Osteocyte (in vitro differentiated cells): ENCODE data around the gene TTC27. TPM values are rescaled to one million over a fixed set of nuclear protein-coding genes. Genes with fewer than 3 reads are reported as not detected.

Experiments
- DNase-seq: peaks from one replicate; pipeline ENCODE4 v3.0.0; 2021; ENCODE audit warnings: mixed read lengths; ENCODE audit not compliant: unreplicated experiment; ENCODE audit errors: extremely low spot score
- H3K27ac Mint-ChIP-seq: one replicate; pipeline ENCODE4 v1.8.0; 2021; ENCODE audit warnings: mild to moderate bottlenecking, mixed read lengths; ENCODE audit not compliant: unreplicated experiment
- H3K27me3 Mint-ChIP-seq: one replicate; pipeline ENCODE4 v1.8.0; 2021; ENCODE audit warnings: mixed read lengths; ENCODE audit not compliant: unreplicated experiment
- H3K36me3 Mint-ChIP-seq: one replicate; pipeline ENCODE4 v1.8.0; 2021; ENCODE audit warnings: mixed read lengths; ENCODE audit not compliant: unreplicated experiment
- H3K4me1 Mint-ChIP-seq: one replicate; pipeline ENCODE4 v1.8.0; 2021; ENCODE audit warnings: mixed read lengths; ENCODE audit not compliant: unreplicated experiment
- H3K4me3 Mint-ChIP-seq: one replicate; pipeline ENCODE4 v1.8.0; 2021; ENCODE audit warnings: mild to moderate bottlenecking, moderate library complexity, mixed read lengths; ENCODE audit not compliant: unreplicated experiment
- H3K9me3 Mint-ChIP-seq: one replicate; pipeline ENCODE4 v1.8.0; 2021; ENCODE audit warnings: mixed read lengths; ENCODE audit not compliant: unreplicated experiment
- CTCF ChIP-seq: fragments of 200-600 bp; sonication (generic); IDR thresholded peaks from 2 replicates; pipeline ENCODE4 v1.5.0; 2021; ENCODE audit warnings: antibody characterized with exemption, mild to moderate bottlenecking, moderate library complexity
- total RNA-seq: library from RNA; stranded (reverse); gene quantifications from 2 replicates; pipeline ENCODE4 v1.2.1, GENCODE V29; 2021

Gene TTC27
- total RNA-seq, 1 donor from 2014 or later: 14.2 TPM

- H3K4me1 Mint-ChIP-seq: no peaks in the 10 kb centered on the region
- no peak overlapping the region for H3K27ac Mint-ChIP-seq
- peaks cover 6% of the 10 kb centered on the region for H3K36me3 Mint-ChIP-seq
- no peak for TF ChIP-seq CTCF
- no peaks in the 10 kb centered on the region for H3K27me3 Mint-ChIP-seq
- H3K4me3 Mint-ChIP-seq: no peak overlapping the region
- H3K9me3 Mint-ChIP-seq: no peaks in the 10 kb centered on the region
- no peak for DNase-seq
Measured at GRCh38 chr2:32688541-32688940, 60.7 kb downstream of the TTC27 start.

GRCh38 chr2:32691678-32692077, 63.8 kb downstream of the TTC27 start:
- H3K4me3 Mint-ChIP-seq: no peak overlapping the region
- H3K9me3 Mint-ChIP-seq: no peaks in the 10 kb centered on the region
- H3K27me3 Mint-ChIP-seq: no peaks in the 10 kb centered on the region
- H3K27ac Mint-ChIP-seq: no peak overlapping the region
- no peak for TF ChIP-seq CTCF
- no peak for DNase-seq
- H3K4me1 Mint-ChIP-seq: no peaks in the 10 kb centered on the region
- H3K36me3 Mint-ChIP-seq: no peaks in the 10 kb centered on the region

- no peaks in the 10 kb centered on the region for H3K36me3 Mint-ChIP-seq
- no peaks in the 10 kb centered on the region for H3K9me3 Mint-ChIP-seq
- no peak overlapping the region for H3K27ac Mint-ChIP-seq
- peaks cover 4% of the 10 kb centered on the region for H3K4me1 Mint-ChIP-seq
- no peaks in the 10 kb centered on the region for H3K27me3 Mint-ChIP-seq
- TF ChIP-seq CTCF: no peak
- no peak overlapping the region for H3K4me3 Mint-ChIP-seq
- no peak for DNase-seq
Measured at GRCh38 chr2:32696439-32696838, 68.6 kb downstream of the TTC27 start.

- H3K36me3 Mint-ChIP-seq: no peaks in the 10 kb centered on the region
- H3K9me3 Mint-ChIP-seq: no peaks in the 10 kb centered on the region
- no peak overlapping the region for H3K27ac Mint-ChIP-seq
- peaks cover 4% of the 10 kb centered on the region for H3K4me1 Mint-ChIP-seq
- H3K4me3 Mint-ChIP-seq: no peak overlapping the region
- no peaks in the 10 kb centered on the region for H3K27me3 Mint-ChIP-seq
- no peak for TF ChIP-seq CTCF
- no peak for DNase-seq
Measured at GRCh38 chr2:32697156-32697555, 69.3 kb downstream of the TTC27 start.

GRCh38 chr2:32699151-32699550, 71.3 kb downstream of the TTC27 start:
- no peaks in the 10 kb centered on the region for H3K27me3 Mint-ChIP-seq
- no peaks in the 10 kb centered on the region for H3K9me3 Mint-ChIP-seq
- no peak for TF ChIP-seq CTCF
- peaks cover 4% of the 10 kb centered on the region for H3K36me3 Mint-ChIP-seq
- H3K4me3 Mint-ChIP-seq: no peak overlapping the region
- H3K4me1 Mint-ChIP-seq: peaks cover 4% of the 10 kb centered on the region
- no peak for DNase-seq
- no peak overlapping the region for H3K27ac Mint-ChIP-seq
